Neuronal stem cell (in vitro differentiated cells): Measurements from ENCODE around the gene ADARB1.

Experiments
- DNase-seq: peaks from one replicate; pipeline ENCODE4 v3.0.0-alpha.2; 2013; ENCODE audit warnings: low spot score
- H2AFZ ChIP-seq: one replicate; pipeline ENCODE4 v1.6.1; 2013; ENCODE audit warnings: mild to moderate bottlenecking, low read length, inconsistent platforms
- H2AK5ac ChIP-seq: 2 replicates; pipeline ENCODE4 v1.6.1; 2013; ENCODE audit warnings: low read depth, mild to moderate bottlenecking, inconsistent platforms, low read length, moderate library complexity, mixed read lengths
- H2BK120ac ChIP-seq: 2 replicates; pipeline ENCODE4 v1.6.1; 2013; ENCODE audit warnings: low read depth, mild to moderate bottlenecking, inconsistent platforms, low read length, moderate library complexity, mixed read lengths
- H2BK12ac ChIP-seq: one replicate; pipeline ENCODE4 v1.6.1; 2013; ENCODE audit warnings: low read length, inconsistent platforms
- H2BK15ac ChIP-seq: 2 replicates; pipeline ENCODE4 v1.6.1; 2013; ENCODE audit warnings: mild to moderate bottlenecking, low read length, inconsistent platforms, mixed read lengths
- H2BK5ac ChIP-seq: one replicate; pipeline ENCODE4 v1.6.1; 2013; ENCODE audit warnings: inconsistent platforms, mild to moderate bottlenecking, low read length, moderate library complexity
- H3K14ac ChIP-seq: one replicate; pipeline ENCODE4 v1.6.1; 2013; ENCODE audit warnings: low read length, inconsistent platforms
- H3K18ac ChIP-seq: 2 replicates; pipeline ENCODE4 v1.6.1; 2013; ENCODE audit warnings: low read length, inconsistent platforms
- H3K23ac ChIP-seq: 2 replicates; pipeline ENCODE4 v1.6.1; 2013; ENCODE audit warnings: low read depth, mild to moderate bottlenecking, mixed read lengths, low read length, inconsistent platforms; ENCODE audit not compliant: poor library complexity
- H3K27ac ChIP-seq: replicated peaks from 3 replicates; pipeline ENCODE4 v1.5.1; 2013; ENCODE audit warnings: low read length, inconsistent platforms
- H3K27me3 ChIP-seq, 3 experiments: 2 replicates each; pipeline ENCODE4 v1.6.1; 2013; ENCODE audit warnings: low read length in 3 of 3, mild to moderate bottlenecking in 2 of 3, inconsistent platforms in 1 of 3, low read depth in 1 of 3, mixed read lengths in 1 of 3, moderate library complexity in 1 of 3; ENCODE audit not compliant: control insufficient read depth in 3 of 3, insufficient read depth in 3 of 3
- H3K36me3 ChIP-seq, 2 donors: replicated peaks in 1 of 2; 2 replicates each; pipeline ENCODE4 v1.6.1; 2013; ENCODE audit warnings: low read length in 2 of 2; ENCODE audit not compliant: control insufficient read depth in 2 of 2, insufficient read depth in 2 of 2
- H3K4ac ChIP-seq: 2 replicates; pipeline ENCODE4 v1.6.1; 2013; ENCODE audit warnings: inconsistent platforms, mild to moderate bottlenecking, low read length, moderate library complexity
- H3K4me1 ChIP-seq, 2 donors: 1 replicate in 1 of 2; 2 replicates in 1 of 2; pipeline ENCODE4 v1.6.1; 2013; ENCODE audit warnings: low read length in 2 of 2, low read depth in 1 of 2; ENCODE audit not compliant: control insufficient read depth in 2 of 2, insufficient read depth in 1 of 2
- H3K4me2 ChIP-seq: one replicate; pipeline ENCODE4 v1.6.1; 2013; ENCODE audit warnings: mild to moderate bottlenecking, low read length, inconsistent platforms; ENCODE audit not compliant: insufficient read depth, poor library complexity, severe bottlenecking
- H3K4me3 ChIP-seq, 2 donors: 2 replicates each; pipeline ENCODE4 v1.5.1; 2013; ENCODE audit warnings: low read length in 2 of 2, mild to moderate bottlenecking in 2 of 2, inconsistent platforms in 1 of 2, moderate library complexity in 1 of 2
- H3K79me1 ChIP-seq: one replicate; pipeline ENCODE4 v1.6.1; 2013; ENCODE audit warnings: low read depth, mild to moderate bottlenecking, inconsistent platforms, low read length, moderate library complexity
- H3K9ac ChIP-seq: one replicate; pipeline ENCODE4 v1.6.1; 2013; ENCODE audit warnings: mild to moderate bottlenecking, low read depth, low read length, inconsistent platforms; ENCODE audit not compliant: poor library complexity
- H3K9me3 ChIP-seq, 2 donors: replicated peaks in 1 of 2; 2 replicates each; pipeline versions ENCODE3 to v1.6.1; 2013; ENCODE audit warnings: low read length in 2 of 2, mild to moderate bottlenecking in 2 of 2, inconsistent platforms in 1 of 2, low read depth in 1 of 2, mixed read lengths in 1 of 2, moderate library complexity in 1 of 2; ENCODE audit not compliant: control insufficient read depth in 2 of 2, insufficient read depth in 1 of 2
- H4K8ac ChIP-seq: one replicate; pipeline ENCODE4 v1.6.1; 2013; ENCODE audit warnings: low read depth, mild to moderate bottlenecking, inconsistent platforms, low read length, moderate library complexity
- H4K91ac ChIP-seq: one replicate; pipeline ENCODE4 v1.6.1; 2013; ENCODE audit warnings: low read length, low read depth, mild to moderate bottlenecking, inconsistent platforms; ENCODE audit not compliant: poor library complexity
- WGBS, 2 donors: extraction: QIAGEN DNeasy Blood & Tissue Kit; methylation state at CpG; one replicate each; pipeline ENCODE4 v1.1.7; 2013; ENCODE audit warnings: missing lambda C conversion rate in 2 of 2, mixed read lengths in 1 of 2; ENCODE audit not compliant: insufficient read length in 2 of 2, insufficient replicate concordance in 1 of 2; ENCODE audit errors: extremely low coverage in 2 of 2; 5-methylcytosine and 5-hydroxymethylcytosine counted together

ADARB1 gene

GRCh38 chr21:45117314-45117713 lies 42.9 kb downstream of the ADARB1 start:
- no peak overlapping the region for H2AFZ ChIP-seq
- no peaks in the 10 kb centered on the region for H3K27me3 ChIP-seq
- H2AK5ac ChIP-seq: no peak overlapping the region
- H3K4me1 ChIP-seq: peaks cover 0 to 10% of the 10 kb centered on the region in 2 donors
- no peak overlapping the region for H4K91ac ChIP-seq
- no peak overlapping the region for H3K14ac ChIP-seq
- no peak overlapping the region for H3K18ac ChIP-seq
- DNase-seq: no peak
- no peak overlapping the region for H3K4me2 ChIP-seq
- no CpG with 5 or more reads among the region's 6 CpGs for WGBS, 2 donors
- no peak overlapping the region for H2BK120ac ChIP-seq
- no peak overlapping the region for H3K4me3 ChIP-seq
- H3K36me3 ChIP-seq: no peaks in the 10 kb centered on the region
- H3K23ac ChIP-seq: no peak overlapping the region
- H4K8ac ChIP-seq: no peak overlapping the region
- H3K79me1 ChIP-seq: no peaks in the 10 kb centered on the region
- H2BK15ac ChIP-seq: no peak overlapping the region
- no peak overlapping the region for H3K9ac ChIP-seq
- H3K9me3 ChIP-seq: no peaks in the 10 kb centered on the region
- H2BK5ac ChIP-seq: no peak overlapping the region
- no peak overlapping the region for H2BK12ac ChIP-seq
- H3K4ac ChIP-seq: no peak overlapping the region
- no peak overlapping the region for H3K27ac ChIP-seq

GRCh38 chr21:45118099-45118498 lies 43.7 kb downstream of the ADARB1 start:
- no peak overlapping the region for H2BK12ac ChIP-seq
- H3K27ac ChIP-seq: no peak overlapping the region
- H3K79me1 ChIP-seq: no peaks in the 10 kb centered on the region
- no peaks in the 10 kb centered on the region for H3K36me3 ChIP-seq
- no peak overlapping the region for H4K91ac ChIP-seq
- no peak overlapping the region for H2AFZ ChIP-seq
- no peaks in the 10 kb centered on the region for H3K27me3 ChIP-seq
- H4K8ac ChIP-seq: no peak overlapping the region
- no peak for DNase-seq
- H3K18ac ChIP-seq: no peak overlapping the region
- H3K4ac ChIP-seq: no peak overlapping the region
- H3K9me3 ChIP-seq: no peaks in the 10 kb centered on the region
- no CpG with 5 or more reads among the region's 2 CpGs for WGBS, 2 donors
- H3K23ac ChIP-seq: no peak overlapping the region
- no peak overlapping the region for H3K14ac ChIP-seq
- H2BK120ac ChIP-seq: no peak overlapping the region
- no peak overlapping the region for H3K4me3 ChIP-seq
- no peak overlapping the region for H2AK5ac ChIP-seq
- peaks cover 0 to 13% of the 10 kb centered on the region in 2 donors for H3K4me1 ChIP-seq
- H2BK5ac ChIP-seq: no peak overlapping the region
- no peak overlapping the region for H2BK15ac ChIP-seq
- H3K4me2 ChIP-seq: no peak overlapping the region
- H3K9ac ChIP-seq: no peak overlapping the region

- Histone ChIP-seq H3K4ac (no peak overlapping the region), H3K79me1 (no peaks in the 10 kb centered on the region), H2BK15ac (no peak overlapping the region), H3K23ac (no peak overlapping the region), H2AFZ (no peak overlapping the region), H3K27me3 (no peaks in the 10 kb centered on the region), H3K9me3 (no peaks in the 10 kb centered on the region), H3K9ac (no peak overlapping the region), H2AK5ac (no peak overlapping the region), H3K4me3 (no peak overlapping the region), H4K91ac (no peak overlapping the region), H3K27ac (no peak overlapping the region), H2BK5ac (no peak overlapping the region), H3K14ac (no peak overlapping the region), H2BK120ac (no peak overlapping the region), H2BK12ac (no peak overlapping the region), H3K18ac (no peak overlapping the region), H3K36me3 (no peaks in the 10 kb centered on the region), H3K4me2 (no peak overlapping the region), H4K8ac (no peak overlapping the region), H3K4me1 (peaks cover 0 to 13% of the 10 kb centered on the region in 2 donors)
- DNase-seq: no peak
- no CpG with 5 or more reads among the region's 7 CpGs for WGBS, 2 donors
Observed at GRCh38 chr21:45119812-45120211, 45.4 kb downstream of the ADARB1 start.

GRCh38 chr21:45120975-45121374 lies 46.6 kb downstream of the ADARB1 start:
- Histone ChIP-seq H4K91ac (no peak overlapping the region), H3K4me1 (peaks cover 0 to 13% of the 10 kb centered on the region in 2 donors), H2AK5ac (no peak overlapping the region), H3K23ac (no peak overlapping the region), H3K18ac (no peak overlapping the region), H4K8ac (no peak overlapping the region), H3K4me2 (no peak overlapping the region), H2BK12ac (no peak overlapping the region), H3K14ac (no peak overlapping the region), H2AFZ (no peak overlapping the region), H3K36me3 (no peaks in the 10 kb centered on the region), H3K4ac (no peak overlapping the region), H3K27ac (no peak overlapping the region), H2BK5ac (no peak overlapping the region), H3K4me3 (no peak overlapping the region), H2BK120ac (no peak overlapping the region), H3K79me1 (no peaks in the 10 kb centered on the region), H2BK15ac (no peak overlapping the region), H3K27me3 (no peaks in the 10 kb centered on the region), H3K9ac (no peak overlapping the region), H3K9me3 (no peaks in the 10 kb centered on the region)
- DNase-seq: no peak
- no CpG with 5 or more reads among the region's 6 CpGs for WGBS, 2 donors
